Measurements from ENCODE around the gene MS4A4E. TPM values are rescaled to one million over a fixed set of nuclear protein-coding genes. Genes with fewer than 3 reads are reported as not detected.
"Not testable (repeated sequence)": the region's sequence is repeated elsewhere in the genome, so short reads cannot be mapped to it uniquely, and the experiment has no call there.

MS4A4E gene
- total RNA-seq, 1 experiment from 2014 or later, result 0.42 TPM

DNA sequence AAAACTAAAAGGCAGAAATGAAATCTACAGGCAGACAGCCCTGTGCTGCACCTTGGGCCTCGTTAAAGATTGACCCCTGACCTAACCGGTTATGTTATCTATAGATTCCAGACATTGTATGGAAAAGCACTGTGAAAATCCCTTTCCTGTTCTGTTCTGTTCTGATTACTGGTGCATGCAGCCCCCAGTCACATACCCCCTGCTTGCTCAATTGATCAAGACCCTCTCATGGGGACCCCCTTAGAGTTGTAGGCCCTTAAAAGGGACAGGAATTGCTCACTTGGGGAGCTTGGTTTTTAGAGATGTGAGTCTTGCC lies 57.5 kb downstream of the MS4A4E start:
- H3K4me3 Mint-ChIP-seq; H3K56ac ChIP-seq (ENCODE audit: insufficient read length, low read depth, low read length); H3K18ac ChIP-seq (ENCODE audit: insufficient read length, low read depth, low read length); DNase-seq; H3K4ac ChIP-seq (ENCODE audit: low read depth, low read length); H3K4me1 Mint-ChIP-seq; H4K91ac ChIP-seq (ENCODE audit: insufficient read length, low read depth, low read length); H3K9me3 ChIP-seq (ENCODE audit: control insufficient read depth, low read depth, low read length); H3K14ac ChIP-seq (ENCODE audit: insufficient read depth, low read length); H3K79me1 ChIP-seq (ENCODE audit: insufficient read depth, low read depth, low read length, poor library complexity, severe bottlenecking); H4K8ac ChIP-seq (replicated peaks; ENCODE audit: insufficient read length, low read depth, low read length); H3K9ac ChIP-seq (ENCODE audit: extremely low read depth, insufficient read length, low read length); H3K27me3 Mint-ChIP-seq (ENCODE audit: low read depth); H3K27ac ChIP-seq (ENCODE audit: insufficient read length, low read depth, low read length); H4K5ac ChIP-seq (ENCODE audit: insufficient read length, low read depth, low read length); H2BK15ac ChIP-seq (ENCODE audit: low read depth, low read length); H3K27me3 ChIP-seq (ENCODE audit: insufficient read depth, low read length); H2BK20ac ChIP-seq (ENCODE audit: low read depth, low read length, poor library complexity, severe bottlenecking); H3K79me2 ChIP-seq (ENCODE audit: insufficient read depth, low read length); H2BK5ac ChIP-seq (ENCODE audit: insufficient read length, low read length); H3K27ac Mint-ChIP-seq; H2BK12ac ChIP-seq (ENCODE audit: insufficient read length, low read depth, low read length); H3K23me2 ChIP-seq (ENCODE audit: insufficient read length, low read depth, low read length, poor library complexity, severe bottlenecking); H3K4me1 ChIP-seq (ENCODE audit: insufficient read depth, low read length); H3K4me2 ChIP-seq (ENCODE audit: insufficient read depth, insufficient read length, low read length); H4K20me1 ChIP-seq (ENCODE audit: control insufficient read depth, insufficient read depth, insufficient read length); H2AFZ ChIP-seq (ENCODE audit: low read length); H2AK5ac ChIP-seq (ENCODE audit: insufficient read length, low read length); H3K23ac ChIP-seq (ENCODE audit: insufficient read length, low read depth, low read length); H3T11ph ChIP-seq (ENCODE audit: low read length); H2BK120ac ChIP-seq (ENCODE audit: low read depth, low read length, poor library complexity, severe bottlenecking): not testable (repeated sequence)
- peaks cover 18 to 22% of the 10 kb centered on the region in 2 experiments for H3K9me3 Mint-ChIP-seq
- peaks cover 5 to 14% (median 7%) of the 10 kb centered on the region in 3 experiments; a peak in 6 of 7 replicates for H3K36me3 Mint-ChIP-seq (ENCODE audit: insufficient read depth in 1 of 3, low read depth in 3 of 3)
- no CpG with 5 or more reads among the region's 2 CpGs for WGBS (ENCODE audit: extremely low coverage, insufficient read length, low lambda C conversion rate)

Measured in H9 (cell line).